ENCODE measurements around the gene BMPER.

BMPER gene

DNA sequence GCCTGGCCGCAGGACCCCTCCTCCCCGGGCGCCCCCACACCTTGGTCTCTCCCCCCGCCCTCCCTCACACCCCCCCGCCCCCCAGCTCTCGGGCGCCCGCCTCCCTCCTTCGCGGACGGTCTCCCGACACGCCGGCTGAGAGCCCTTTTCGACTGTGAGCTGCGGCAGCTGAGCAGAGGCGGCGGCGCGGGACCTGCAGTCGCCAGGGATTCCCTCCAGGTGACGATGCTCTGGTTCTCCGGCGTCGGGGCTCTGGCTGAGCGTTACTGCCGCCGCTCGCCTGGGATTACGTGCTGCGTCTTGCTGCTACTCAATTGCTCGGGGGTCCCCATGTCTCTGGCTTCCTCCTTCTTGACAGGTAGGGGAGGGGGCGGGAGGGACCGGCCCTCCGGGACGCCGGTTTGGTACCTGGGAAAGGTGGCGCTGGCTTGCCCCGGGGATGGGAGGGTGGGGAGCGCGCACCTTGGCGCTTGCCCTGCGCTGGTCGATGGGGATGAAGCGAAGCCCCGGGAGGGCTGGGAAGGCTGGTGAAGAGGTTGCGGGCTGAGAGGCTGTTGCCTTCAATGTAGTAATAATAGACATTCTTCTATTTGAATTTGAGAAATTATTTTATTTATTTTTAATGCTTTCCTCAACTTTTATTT lies at the start of gene BMPER:
Gene BMPER (plus strand): TSS at position 151 of the 644 bp plus-strand sequence. CDS start 75 bp downstream, at position 226.
- peak; percentile 21 for DNase-seq

DNA sequence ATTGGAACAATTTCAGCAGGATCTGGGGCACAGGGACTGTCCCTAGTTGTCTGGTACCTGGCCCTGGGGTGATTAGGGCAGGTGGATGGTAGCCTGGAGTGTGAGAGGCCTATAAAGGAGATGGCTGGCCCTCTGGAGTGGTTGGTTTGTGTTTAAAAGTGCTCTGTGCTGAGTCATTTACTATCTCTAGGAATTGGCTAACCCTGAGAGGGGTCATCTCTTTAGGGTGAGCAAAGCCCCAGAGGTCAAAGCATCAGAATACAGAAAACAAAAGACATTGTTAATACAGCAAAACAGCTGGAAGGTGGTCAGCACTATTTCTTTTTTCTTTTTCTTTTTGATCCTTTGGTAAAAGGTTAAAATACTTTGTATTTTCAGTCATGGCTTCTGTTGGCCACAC lies 43.4 kb upstream of the BMPER start:
- no peak for DNase-seq

DNA sequence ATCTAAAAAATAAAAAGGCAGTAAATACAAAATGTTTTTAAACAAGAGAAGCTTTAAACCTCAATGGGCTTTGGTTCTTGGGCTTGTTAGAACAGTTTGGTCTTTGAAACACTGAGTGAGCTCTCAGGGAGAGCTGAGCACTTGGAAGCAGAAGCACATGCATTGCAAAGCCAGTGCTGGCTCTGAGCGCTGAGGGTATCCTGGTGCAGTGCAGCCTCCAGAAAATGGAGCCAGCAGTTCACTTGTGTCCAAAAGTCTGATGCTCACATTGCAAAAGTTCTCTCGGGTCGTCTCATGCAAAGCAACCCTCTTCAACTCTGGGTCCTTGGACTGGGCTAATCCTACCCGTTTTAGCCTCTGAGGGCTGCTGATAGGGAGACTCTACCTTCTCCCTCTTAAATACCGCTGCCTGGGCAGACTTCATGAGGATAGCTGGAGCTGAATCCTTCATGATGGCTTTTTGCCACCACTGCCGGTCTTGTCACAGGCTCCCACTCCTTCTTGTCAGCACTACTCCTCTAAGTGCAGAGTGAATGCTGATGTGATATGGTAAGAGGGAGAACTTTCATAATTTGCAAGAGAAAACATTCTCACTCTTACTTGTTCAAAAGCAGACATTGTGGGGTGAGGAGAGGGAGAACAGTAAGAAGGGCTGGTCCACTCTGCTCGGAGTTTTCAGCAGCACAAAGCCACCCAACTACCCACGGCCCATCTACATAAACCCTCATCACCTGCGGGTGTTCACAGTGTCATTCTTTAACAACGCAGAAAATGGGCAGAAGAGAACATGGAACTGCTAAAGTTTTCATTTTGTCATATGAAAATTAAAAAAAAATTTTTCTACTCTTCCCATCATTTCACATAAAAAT lies 42.2 kb upstream of the BMPER start:
- DNase-seq: no peak

DNA sequence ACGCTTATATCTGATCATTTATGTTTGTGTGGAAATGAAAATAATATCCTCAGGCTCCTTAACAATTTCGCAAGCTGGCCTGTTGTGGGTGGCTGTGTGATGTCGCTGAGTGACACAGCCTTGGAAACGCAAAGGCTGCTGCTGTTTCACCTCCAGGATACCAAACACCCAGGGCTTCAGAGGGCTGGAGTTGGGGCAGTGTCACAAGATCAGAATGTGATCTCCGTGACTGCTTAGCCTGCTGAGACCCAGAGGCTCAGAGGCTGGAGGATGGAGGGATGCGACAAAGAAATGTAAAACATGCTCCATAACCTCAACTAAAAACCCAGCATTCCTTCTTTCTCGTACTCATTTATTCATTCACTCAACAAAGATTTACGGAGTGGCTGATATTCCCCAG lies 37.2 kb upstream of the BMPER start:
- DNase-seq: no peak

DNA sequence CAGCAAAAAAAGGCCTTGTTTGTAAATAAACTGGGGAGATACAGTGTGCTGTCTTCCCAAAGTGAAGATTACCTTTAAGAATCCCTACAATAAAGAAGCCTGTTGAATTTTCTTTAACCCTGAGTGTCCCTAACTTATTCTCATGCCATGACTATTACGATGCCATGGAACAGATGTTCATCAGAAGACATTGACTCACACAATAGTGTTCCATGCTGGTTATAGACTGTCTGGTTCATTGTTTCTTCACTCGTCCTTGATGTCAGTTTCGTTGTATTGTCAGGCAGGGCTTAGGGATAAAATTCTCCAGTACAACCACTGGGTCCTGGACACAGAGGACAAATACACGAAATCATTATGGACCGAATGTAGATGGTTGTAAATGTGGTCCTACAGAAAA lies 36.2 kb upstream of the BMPER start:
- DNase-seq: no peak

GRCh38 chr7:33870120-33870519 lies 35.2 kb upstream of the BMPER start:
- DNase-seq: no peak

- no peak for DNase-seq
Observed at GRCh38 chr7:33872870-33873269, 32.5 kb upstream of the BMPER start.

DNA sequence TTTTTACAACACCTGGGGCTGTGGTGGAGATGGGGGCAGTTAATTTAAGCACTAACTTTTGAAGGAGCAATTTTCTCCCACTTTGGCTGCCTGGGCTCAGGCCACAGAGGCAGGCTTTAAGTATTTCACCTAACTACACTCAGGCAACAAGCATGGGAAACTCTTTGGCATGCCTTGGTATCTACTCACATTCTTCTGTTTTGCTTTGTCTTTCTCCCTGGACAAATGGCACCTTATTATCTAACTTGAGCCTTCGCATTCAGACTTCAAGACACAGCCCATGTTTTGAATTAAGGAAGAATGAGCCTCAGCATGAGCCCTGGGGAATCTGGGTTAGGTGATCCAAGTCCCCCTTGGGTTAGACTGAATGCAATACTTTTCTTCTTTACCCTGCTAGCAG lies 31.8 kb upstream of the BMPER start:
- DNase-seq: no peak

DNA sequence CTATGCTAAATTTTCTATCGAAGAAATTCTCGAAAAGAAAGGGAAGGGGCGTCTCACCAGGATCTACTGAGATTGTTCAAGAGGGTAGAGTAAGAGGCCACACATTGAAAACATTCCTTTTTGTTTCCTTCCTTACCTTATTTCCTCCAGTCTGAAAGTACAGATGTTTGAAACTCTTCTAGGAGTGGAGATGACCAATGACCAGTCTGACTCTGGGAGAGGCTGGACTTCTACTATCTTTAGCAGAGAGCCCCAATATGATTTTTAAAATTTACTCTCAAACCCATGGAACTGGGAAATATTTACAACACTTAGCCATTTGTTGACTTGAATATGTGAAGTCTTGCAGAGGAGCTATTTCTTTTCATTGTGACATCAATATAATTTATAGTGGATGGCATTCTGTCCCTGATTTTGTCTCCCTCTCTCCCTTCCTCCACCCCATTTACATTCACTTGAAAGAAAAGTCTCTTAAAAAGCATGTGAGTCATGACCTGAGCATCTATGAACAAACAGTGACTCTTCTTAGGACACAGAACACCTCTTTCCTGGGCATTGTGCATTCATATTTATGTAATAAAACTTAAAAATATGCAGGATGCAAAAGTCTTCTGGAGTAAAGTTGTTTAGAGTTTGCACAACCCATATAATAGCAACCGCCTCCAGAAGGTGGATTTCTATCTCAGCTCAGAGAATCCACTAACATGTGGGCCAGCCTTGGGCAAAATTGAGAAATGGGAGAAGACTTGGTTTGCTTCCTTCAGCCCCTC lies 31.2 kb upstream of the BMPER start:
- DNase-seq: no peak

DNA sequence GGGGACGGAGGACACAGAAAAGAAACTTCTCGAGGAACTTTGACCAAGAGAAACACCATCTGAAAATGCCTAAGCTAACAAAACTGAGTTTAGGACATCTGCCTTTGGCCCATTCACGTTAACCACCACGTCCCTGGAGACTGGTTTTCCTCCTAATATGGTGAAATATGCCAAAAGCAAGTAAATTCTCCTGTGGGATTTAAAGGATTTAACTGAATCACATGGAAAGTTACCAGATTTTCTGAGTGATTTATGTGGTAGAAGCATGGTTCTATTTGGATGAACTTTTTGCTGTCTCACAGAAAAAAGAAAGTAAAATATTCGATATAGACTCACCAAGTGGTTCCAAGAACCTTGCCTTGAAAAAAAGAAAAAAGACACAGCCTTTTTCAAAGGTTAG lies 30.4 kb upstream of the BMPER start:
- no peak for DNase-seq

DNA sequence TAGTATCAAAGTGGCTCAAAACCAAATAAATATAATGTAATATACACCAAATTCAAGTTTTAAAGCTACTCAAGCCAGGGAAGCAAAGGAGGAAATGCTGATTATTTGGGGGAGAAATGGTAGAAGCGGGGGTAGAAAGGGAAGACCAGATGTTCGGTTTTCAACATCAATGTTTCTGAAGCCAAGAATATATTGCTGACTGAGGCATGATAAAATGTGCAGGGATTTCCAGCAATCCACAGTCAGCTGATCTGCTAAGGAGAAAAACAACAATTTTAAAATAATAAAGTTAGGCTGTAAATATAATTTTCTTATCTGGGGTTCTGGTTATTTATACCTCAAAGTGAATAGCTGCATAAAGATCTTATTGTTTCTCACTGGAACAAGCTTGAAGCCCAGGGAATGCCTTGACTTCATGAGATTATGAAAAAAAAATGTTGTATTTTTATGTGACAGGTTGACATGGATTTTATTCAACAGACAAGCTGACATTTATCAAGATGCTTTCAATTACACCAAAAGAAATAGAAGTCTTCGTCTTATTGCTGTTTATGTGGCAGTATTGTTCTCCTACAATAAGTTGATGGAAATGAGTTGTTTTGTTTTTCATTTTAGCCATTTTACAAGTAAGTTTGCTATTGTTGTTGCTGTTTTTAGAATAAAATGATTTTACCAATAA lies 28.6 kb upstream of the BMPER start:
- DNase-seq: no peak

DNA sequence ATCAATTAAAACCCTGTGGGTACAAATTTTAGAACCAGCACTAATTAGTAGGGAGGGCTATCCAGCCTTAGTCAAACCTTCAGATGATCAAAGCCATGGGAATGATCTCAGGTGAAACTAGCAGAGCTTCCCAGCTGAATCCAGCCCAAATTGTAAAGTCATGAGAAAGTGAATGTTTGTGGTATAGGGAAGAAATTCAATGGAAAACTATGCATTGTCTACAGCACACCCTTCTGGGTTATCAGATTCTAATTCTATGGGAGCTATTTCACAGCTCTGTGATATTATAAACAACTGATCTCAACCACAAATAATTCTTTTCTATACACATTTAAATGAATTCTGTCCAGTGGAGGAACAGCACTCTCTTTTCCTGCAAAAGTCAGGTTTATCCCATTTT lies 24.6 kb upstream of the BMPER start:
- no peak for DNase-seq

GRCh38 chr7:33881316-33881715 lies 24.0 kb upstream of the BMPER start:
- DNase-seq: no peak

GRCh38 chr7:33882040-33882837 lies 23.1 kb upstream of the BMPER start:
- no peak for DNase-seq

GRCh38 chr7:33882950-33883670 lies 22.2 kb upstream of the BMPER start:
- no peak for DNase-seq

DNA sequence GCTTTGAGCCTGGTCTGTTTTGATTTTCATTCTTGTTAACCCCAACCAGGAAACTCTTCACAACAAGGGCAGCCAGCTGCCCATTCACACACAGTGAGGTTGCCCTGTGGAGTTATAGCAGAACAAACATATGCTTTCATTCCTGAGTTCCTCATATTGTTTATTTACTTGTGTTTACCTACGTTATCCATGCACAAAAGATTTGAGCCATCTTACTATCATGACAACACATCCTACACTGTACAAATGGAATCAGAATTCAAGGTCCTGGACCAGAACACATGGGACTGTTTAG lies 21.7 kb upstream of the BMPER start:
- DNase-seq: no peak

GRCh38 chr7:33885290-33886148 lies 19.8 kb upstream of the BMPER start:
- no peak for DNase-seq

DNA sequence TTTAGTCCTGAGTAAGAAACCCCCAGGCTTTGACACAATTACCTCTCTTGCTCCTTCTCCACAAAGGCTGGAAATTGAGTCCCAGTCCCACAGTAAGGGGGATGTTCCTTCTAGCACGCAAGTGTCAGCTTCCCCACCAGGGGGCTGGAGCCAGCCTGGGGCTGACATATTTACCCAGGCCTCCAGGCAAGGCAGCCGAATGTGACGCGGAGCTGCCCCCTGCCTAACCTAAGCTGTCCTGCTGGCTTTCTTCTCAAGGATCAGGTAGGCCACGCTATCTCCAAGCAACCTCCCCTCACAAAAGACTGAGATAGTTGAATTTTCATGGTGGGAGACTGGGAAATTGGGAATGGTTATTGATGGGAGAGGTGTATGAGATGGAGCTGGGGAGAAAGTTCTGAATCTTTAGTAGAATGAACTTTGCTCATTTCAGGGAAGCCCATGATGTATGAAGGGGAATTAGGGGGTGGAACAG lies 19.2 kb upstream of the BMPER start:
- DNase-seq: no peak

DNA sequence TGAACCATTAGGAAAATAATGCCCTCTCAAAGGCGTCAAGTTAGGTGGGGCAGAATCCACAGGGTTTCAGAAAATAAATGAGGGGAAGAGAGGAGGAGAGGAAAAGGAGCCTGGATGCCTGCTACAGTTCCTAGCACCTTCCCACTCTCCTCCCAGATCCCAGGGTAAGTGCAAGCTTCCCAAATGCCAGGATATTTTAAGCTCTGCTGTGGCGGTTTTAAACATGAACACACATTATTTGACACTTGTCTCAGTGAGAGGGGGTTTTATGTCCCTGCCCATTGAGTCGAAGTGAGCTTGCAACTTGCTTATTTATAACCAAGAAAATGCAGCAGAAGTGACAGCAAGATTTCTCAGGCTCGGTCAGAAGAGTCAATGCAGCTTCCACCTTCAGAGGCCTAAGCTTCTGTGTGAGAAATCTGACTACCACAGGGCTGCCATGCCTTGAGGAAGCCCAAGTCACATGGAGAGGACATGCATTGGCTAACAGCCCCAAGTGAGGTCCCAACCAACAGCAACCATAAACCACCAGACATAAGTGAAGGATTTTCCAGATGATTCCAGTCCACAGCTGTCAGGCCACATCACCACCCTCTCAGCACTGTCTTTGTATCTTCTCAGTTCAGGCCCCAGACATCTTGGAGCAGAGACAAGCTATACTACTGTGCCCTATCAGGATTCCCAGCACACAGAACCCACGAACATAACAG lies 17.9 kb upstream of the BMPER start:
- DNase-seq: no peak

GRCh38 chr7:33888166-33888565 lies 17.2 kb upstream of the BMPER start:
- no peak for DNase-seq

All from NCI-H1694 treated with DMSO at 0.1 percent for 48 hours (cell line).